OCI-LY7 (cell line): ENCODE data around the gene TSPAN9.

Experiments used
- CTCF ChIP-seq: fragments of 200-600 bp; sonication (generic); conservative IDR thresholded peaks from 2 replicates; pipeline ENCODE4 v1.5.1; 2014; ENCODE audit warnings: mild to moderate bottlenecking, antibody characterized with exemption, low read length, moderate library complexity, mixed read lengths
- EZH2phosphoT487 ChIP-seq: fragments of 200-600 bp; sonication (generic); IDR thresholded peaks from 2 replicates; pipeline ENCODE4 v1.6.1; 2018; ENCODE audit warnings: low read depth, borderline replicate concordance, mild to moderate bottlenecking, mixed run types, antibody characterized with exemption, low read length, moderate library complexity, mixed read lengths

GRCh38 chr12:3223601-3224529 lies 146.7 kb downstream of the TSPAN9 start:
- TF ChIP-seq EZH2phosphoT487 (no peak), CTCF (no peak)
